Endodermal cell (in vitro differentiated cells): Measurements from ENCODE around the gene PSG5. TPM values are rescaled to one million over a fixed set of nuclear protein-coding genes. Genes with fewer than 3 reads are reported as not detected.
"Not testable (repeated sequence)": the region's sequence is repeated elsewhere in the genome, so short reads cannot be mapped to it uniquely, and the experiment has no call there.

Experiments used
- DNase-seq: peaks from one replicate; pipeline ENCODE4 v3.0.0-alpha.2; 2017
- H3K27ac ChIP-seq: 2 replicates; pipeline ENCODE4 v1.5.1; 2013; ENCODE audit warnings: mild to moderate bottlenecking, low read depth, low read length, moderate library complexity
- H3K27me3 ChIP-seq: 2 replicates; pipeline ENCODE4 v1.6.1; 2013; ENCODE audit warnings: mild to moderate bottlenecking, low read length, moderate library complexity; ENCODE audit not compliant: insufficient read depth, control insufficient read depth, poor library complexity, severe bottlenecking
- H3K36me3 ChIP-seq: 2 replicates; pipeline ENCODE4 v1.7.0; 2013; ENCODE audit warnings: mild to moderate bottlenecking, low read length, moderate library complexity; ENCODE audit not compliant: control insufficient read depth, insufficient read depth
- H3K4me1 ChIP-seq: one replicate; pipeline ENCODE4 v1.7.0; 2013; ENCODE audit warnings: low read length; ENCODE audit not compliant: control insufficient read depth, insufficient read depth
- H3K4me3 ChIP-seq: 2 replicates; pipeline ENCODE4 v1.5.1; 2013; ENCODE audit warnings: mild to moderate bottlenecking, low read length, moderate library complexity
- H3K9ac ChIP-seq: 2 replicates; pipeline ENCODE4 v1.6.1; 2013; ENCODE audit warnings: mild to moderate bottlenecking, low read length, moderate library complexity; ENCODE audit not compliant: poor library complexity, severe bottlenecking; ENCODE audit errors: extremely low read depth
- H3K9me3 ChIP-seq: 2 replicates; pipeline ENCODE4 v1.6.1; 2013; ENCODE audit warnings: mild to moderate bottlenecking, low read length, moderate library complexity; ENCODE audit not compliant: control insufficient read depth
- H3K27ac Mint-ChIP-seq: 2 replicates; pipeline ENCODE4 v1.8.0; 2020; ENCODE audit warnings: mixed read lengths
- H3K27me3 Mint-ChIP-seq: 2 replicates; pipeline ENCODE4 v1.8.0; 2021; ENCODE audit warnings: mild to moderate bottlenecking, mixed read lengths; ENCODE audit not compliant: insufficient read depth
- H3K36me3 Mint-ChIP-seq: 2 replicates; pipeline ENCODE4 v1.8.0; 2020; ENCODE audit warnings: low read depth, mixed read lengths
- H3K4me1 Mint-ChIP-seq: 2 replicates; pipeline ENCODE4 v1.8.0; 2020; ENCODE audit warnings: mixed read lengths
- H3K4me3 Mint-ChIP-seq: 2 replicates; pipeline ENCODE4 v1.8.0; 2020; ENCODE audit warnings: mild to moderate bottlenecking, moderate library complexity, mixed read lengths
- H3K9me3 Mint-ChIP-seq: 2 replicates; pipeline ENCODE4 v1.8.0; 2020; ENCODE audit warnings: mild to moderate bottlenecking, mixed read lengths
- CTCF ChIP-seq: fragments of 200-600 bp; sonication (generic); conservative IDR thresholded peaks from 2 replicates; pipeline ENCODE4 v1.5.0; 2021; ENCODE audit warnings: antibody characterized with exemption, mild to moderate bottlenecking
- WGBS, 2 experiments: methylation state at CpG; one replicate each; pipeline versions ENCODE4 v1.1.5 to v1.1.7; 2013; ENCODE audit warnings: missing lambda C conversion rate in 2 of 2, mixed read lengths in 1 of 2; ENCODE audit not compliant: insufficient coverage in 1 of 2, insufficient read length in 1 of 2; 5-methylcytosine and 5-hydroxymethylcytosine counted together
- total RNA-seq, 2 donors: library from RNA; stranded (reverse); fragmentation: NEBNext Ultra II Directional in 1 of 2; extraction: Animal tissue kit (Norgen Biotek cat#: 25700) in 1 of 2; gene quantifications; 2 replicates in 1 of 2; 3 replicates in 1 of 2; pipeline ENCODE4 v1.2.1, GENCODE V29; 2021

Gene PSG5
- total RNA-seq, 2 donors from 2014 or later = not detected

GRCh38 chr19:43152214-43152613, 34.1 kb downstream of the PSG5 start:
- Mint-ChIP-seq H3K4me3 (no peak overlapping the region), H3K36me3 (no peaks in the 10 kb centered on the region), H3K27me3 (no peaks in the 10 kb centered on the region), H3K27ac (no peak overlapping the region), H3K9me3 (peaks cover 87% of the 10 kb centered on the region), H3K4me1 (no peaks in the 10 kb centered on the region)
- H3K9me3 ChIP-seq = no peaks in the 10 kb centered on the region
- no peaks in the 10 kb centered on the region for H3K36me3 ChIP-seq
- no peak overlapping the region for H3K9ac ChIP-seq
- no peaks in the 10 kb centered on the region for H3K4me1 ChIP-seq
- no peak overlapping the region for H3K27ac ChIP-seq
- H3K27me3 ChIP-seq = no peaks in the 10 kb centered on the region
- DNase-seq = no peak
- 90 to 93% methylated on average over 2 to 4 of the region's 4 CpGs for WGBS, 2 experiments
- H3K4me3 ChIP-seq = no peak overlapping the region
- TF ChIP-seq CTCF = no peak

- H3K27ac ChIP-seq, H3K27me3 ChIP-seq, H3K36me3 ChIP-seq, H3K4me1 ChIP-seq, H3K9ac ChIP-seq, H3K36me3 Mint-ChIP-seq, H3K4me3 ChIP-seq, H3K4me3 Mint-ChIP-seq, H3K27ac Mint-ChIP-seq, H3K27me3 Mint-ChIP-seq, H3K4me1 Mint-ChIP-seq, H3K9me3 ChIP-seq, DNase-seq: not testable (repeated sequence)
- 81 to 85% methylated on average over 4 to 7 of the region's 7 CpGs for WGBS, 2 experiments
- peaks cover 90% of the 10 kb centered on the region for H3K9me3 Mint-ChIP-seq
Measured at GRCh38 chr19:43149788-43150187, 36.5 kb downstream of the PSG5 start.

- Mint-ChIP-seq H3K27ac (no peak overlapping the region), H3K27me3 (no peaks in the 10 kb centered on the region), H3K9me3 (peaks cover 90% of the 10 kb centered on the region), H3K36me3 (no peaks in the 10 kb centered on the region), H3K4me1 (no peaks in the 10 kb centered on the region), H3K4me3 (no peak overlapping the region)
- no peaks in the 10 kb centered on the region for H3K27me3 ChIP-seq
- TF ChIP-seq CTCF = no peak
- no peaks in the 10 kb centered on the region for H3K4me1 ChIP-seq
- no peaks in the 10 kb centered on the region for H3K36me3 ChIP-seq
- no peak overlapping the region for H3K4me3 ChIP-seq
- H3K9ac ChIP-seq = no peak overlapping the region
- H3K9me3 ChIP-seq = no peaks in the 10 kb centered on the region
- H3K27ac ChIP-seq = no peak overlapping the region
- no peak for DNase-seq
- WGBS, 2 experiments = 100% methylated on average over 1 of the region's 1 CpG; no CpG with 5 or more reads in 1 of the 2 experiments
Measured at GRCh38 chr19:43148233-43148632, 38.1 kb downstream of the PSG5 start.

GRCh38 chr19:43141763-43142162, 44.6 kb downstream of the PSG5 start:
- DNase-seq, H3K4me1 Mint-ChIP-seq, H3K27ac Mint-ChIP-seq, H3K36me3 ChIP-seq, H3K9ac ChIP-seq, H3K27me3 ChIP-seq, H3K9me3 ChIP-seq, H3K4me3 Mint-ChIP-seq, H3K4me1 ChIP-seq, H3K27ac ChIP-seq, H3K27me3 Mint-ChIP-seq, H3K36me3 Mint-ChIP-seq, H3K4me3 ChIP-seq: not testable (repeated sequence)
- peaks cover 89% of the 10 kb centered on the region for H3K9me3 Mint-ChIP-seq
- 84 to 100% methylated on average over 1 of the region's 1 CpG for WGBS, 2 experiments
